GM21737 (cell line): ENCODE results near the gene TNFAIP2.

Experiments
- ATAC-seq: cut with Tn5 transposase; IDR thresholded peaks from one replicate; pipeline ENCODE4 v1.9.1; 2021; ENCODE audit warnings: mild to moderate bottlenecking, moderate library complexity; ENCODE audit not compliant: unreplicated experiment

Gene TNFAIP2

GRCh38 chr14:103094406-103095209 is 28.7 kb upstream of the TNFAIP2 start, which contains the start of gene EXOC3L4:
EXOC3L4 (plus strand) TSS chr14:103094725; CDS start chr14:103100220, 5,495 bp downstream.
- ATAC-seq: no peak

- no peak for ATAC-seq
Observed at GRCh38 chr14:103095210-103095778, 28.0 kb upstream of the TNFAIP2 start.

- no peak for ATAC-seq
Observed at GRCh38 chr14:103096387-103096786, 26.9 kb upstream of the TNFAIP2 start.

DNA sequence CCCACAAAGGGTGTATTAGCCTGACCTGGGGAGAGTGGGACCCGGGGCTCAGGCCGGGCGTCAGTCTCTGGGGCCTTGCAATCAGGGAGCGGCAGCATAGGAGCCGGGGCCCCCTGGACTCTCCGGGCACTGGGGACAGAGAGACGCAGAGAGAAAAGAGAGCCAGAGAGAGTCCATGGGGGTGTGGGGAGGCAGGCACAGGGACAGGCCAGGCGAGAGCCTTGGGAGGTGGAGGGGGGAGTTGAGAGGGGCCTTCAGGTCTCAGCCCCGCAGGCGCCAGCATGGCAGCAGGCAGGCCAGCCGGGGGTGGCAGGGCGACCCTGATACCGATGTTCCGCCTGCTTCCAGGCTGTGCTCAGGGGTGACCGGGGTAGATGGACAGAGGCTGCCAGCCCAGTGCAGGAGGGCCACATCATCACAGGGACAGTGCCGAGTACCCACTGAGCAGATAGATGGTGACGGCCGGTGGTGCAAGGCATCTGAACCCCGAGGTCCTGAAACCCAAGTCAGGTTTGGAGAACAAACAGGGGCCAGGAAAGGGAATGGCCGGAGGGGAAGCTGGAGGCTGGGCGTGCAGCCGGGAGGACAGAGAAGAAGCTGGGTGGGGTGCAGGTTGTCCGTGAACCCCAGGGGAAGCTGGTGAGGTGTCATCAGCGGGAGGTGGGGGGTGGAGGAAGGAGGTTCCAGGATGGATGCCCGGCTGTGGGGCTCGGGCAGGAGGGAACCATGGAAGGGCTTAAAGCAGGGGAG is 25.8 kb upstream of the TNFAIP2 start:
- no peak for ATAC-seq

DNA sequence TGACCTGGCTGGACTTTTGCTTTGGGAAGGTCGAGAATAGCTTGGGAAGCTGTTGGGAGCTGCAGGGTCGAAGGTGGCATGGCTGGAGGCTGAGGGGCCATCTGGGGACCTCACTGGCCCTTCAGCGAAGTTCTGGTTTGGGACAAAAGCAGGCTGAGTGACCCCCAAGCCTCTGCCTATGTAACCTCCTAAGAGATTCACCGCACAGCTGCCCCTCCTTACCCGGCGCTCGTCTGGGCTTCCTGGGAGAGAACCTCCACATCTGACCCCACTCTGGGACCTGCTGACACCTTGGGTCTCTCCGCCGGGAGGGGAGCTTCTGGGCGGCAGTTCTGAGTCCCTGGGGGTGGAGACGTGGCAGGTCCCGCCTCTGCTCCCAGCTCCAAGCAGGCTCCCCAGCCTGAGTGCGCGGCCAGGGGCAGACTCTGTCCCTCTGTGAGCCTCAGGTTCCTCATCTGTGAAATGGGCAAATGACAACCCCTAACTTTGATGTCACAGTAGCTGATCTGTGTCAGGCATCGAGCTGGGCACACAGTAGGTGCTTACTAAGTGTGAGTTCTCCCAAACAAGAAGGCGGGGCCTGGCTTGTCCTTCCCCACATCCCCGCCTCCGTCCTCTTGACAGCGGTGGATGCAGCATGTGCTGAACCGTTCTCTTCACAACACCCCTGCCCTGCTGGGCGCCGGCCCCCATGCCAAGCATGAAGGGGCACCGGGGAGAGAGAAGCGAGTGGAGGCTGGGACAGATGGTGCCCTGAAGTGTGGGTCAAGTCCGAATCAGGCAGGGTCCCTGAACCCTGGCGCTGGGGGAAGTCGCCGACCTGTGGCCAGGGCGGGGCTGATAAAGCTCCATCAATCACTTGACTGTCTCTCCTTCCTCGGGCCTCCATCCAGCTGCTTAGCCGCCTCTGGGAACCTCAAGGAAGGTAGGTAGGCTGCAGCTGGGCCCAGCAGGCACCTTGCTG is 25.0 kb upstream of the TNFAIP2 start:
- no peak for ATAC-seq

GRCh38 chr14:103099081-103099732 is 24.1 kb upstream of the TNFAIP2 start:
- ATAC-seq: no peak

GRCh38 chr14:103099733-103100280 is 23.5 kb upstream of the TNFAIP2 start:
- no peak for ATAC-seq

- no peak for ATAC-seq
Observed at GRCh38 chr14:103100281-103101121, 22.8 kb upstream of the TNFAIP2 start.

- ATAC-seq: no peak
Observed at GRCh38 chr14:103101257-103101962, 21.9 kb upstream of the TNFAIP2 start.

- no peak for ATAC-seq
Observed at GRCh38 chr14:103101963-103102688, 21.1 kb upstream of the TNFAIP2 start.

- no peak for ATAC-seq
Observed at GRCh38 chr14:103102689-103103260, 20.5 kb upstream of the TNFAIP2 start.

GRCh38 chr14:103103461-103104388 is 19.5 kb upstream of the TNFAIP2 start:
- no peak for ATAC-seq

GRCh38 chr14:103104389-103104653 is 18.9 kb upstream of the TNFAIP2 start:
- no peak for ATAC-seq

DNA sequence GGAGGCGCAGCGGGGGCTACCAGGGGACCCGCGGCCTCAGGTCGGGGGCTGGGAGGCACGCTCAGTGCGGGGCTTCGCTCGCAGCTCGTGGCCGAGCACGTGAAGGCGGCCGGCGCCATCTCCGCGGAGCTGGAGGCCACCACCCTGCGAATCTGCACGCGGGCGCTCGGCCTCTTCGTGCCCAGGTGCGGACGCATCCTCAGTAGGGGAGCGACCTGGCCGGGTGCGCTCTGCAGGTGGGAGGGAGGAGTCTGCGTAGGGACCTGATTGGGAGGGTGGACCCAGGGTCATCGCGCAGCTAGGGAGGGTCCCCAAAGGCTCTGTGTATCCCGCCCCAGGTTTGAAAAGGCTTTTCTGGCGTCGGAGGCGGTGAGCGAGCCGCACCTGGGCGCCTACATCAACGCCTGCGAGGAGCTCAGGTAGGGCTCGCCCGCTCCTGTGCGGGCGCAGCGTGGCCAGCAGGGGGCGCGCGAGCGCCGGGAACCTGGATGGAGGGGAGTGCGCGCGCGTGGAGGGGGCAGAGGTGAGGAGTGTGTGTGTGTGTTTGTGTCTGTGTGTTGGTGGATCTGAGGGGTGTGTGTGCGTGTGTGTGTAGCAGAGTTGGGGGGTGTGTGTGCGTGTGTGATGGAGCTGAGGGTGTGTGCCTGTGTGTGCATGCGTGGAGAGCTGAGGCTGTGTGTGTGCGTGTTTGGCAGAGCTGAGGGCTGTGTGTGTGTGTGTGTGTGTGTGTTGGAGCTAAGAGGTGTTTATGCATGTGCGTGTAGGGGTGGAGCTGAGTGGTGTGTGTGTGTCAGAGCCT is 18.4 kb upstream of the TNFAIP2 start:
- no peak for ATAC-seq

- no peak for ATAC-seq
Observed at GRCh38 chr14:103105580-103106150, 17.6 kb upstream of the TNFAIP2 start.
